NCI-H2081 (cell line): ENCODE measurements around the gene PCDHGA1.

Source experiments
- DNase-seq, 2 experiments: peaks; one replicate each; lab custom pipeline; 2025; lab: John Stamatoyannopoulos, UW

The PCDHGA1 gene

DNA sequence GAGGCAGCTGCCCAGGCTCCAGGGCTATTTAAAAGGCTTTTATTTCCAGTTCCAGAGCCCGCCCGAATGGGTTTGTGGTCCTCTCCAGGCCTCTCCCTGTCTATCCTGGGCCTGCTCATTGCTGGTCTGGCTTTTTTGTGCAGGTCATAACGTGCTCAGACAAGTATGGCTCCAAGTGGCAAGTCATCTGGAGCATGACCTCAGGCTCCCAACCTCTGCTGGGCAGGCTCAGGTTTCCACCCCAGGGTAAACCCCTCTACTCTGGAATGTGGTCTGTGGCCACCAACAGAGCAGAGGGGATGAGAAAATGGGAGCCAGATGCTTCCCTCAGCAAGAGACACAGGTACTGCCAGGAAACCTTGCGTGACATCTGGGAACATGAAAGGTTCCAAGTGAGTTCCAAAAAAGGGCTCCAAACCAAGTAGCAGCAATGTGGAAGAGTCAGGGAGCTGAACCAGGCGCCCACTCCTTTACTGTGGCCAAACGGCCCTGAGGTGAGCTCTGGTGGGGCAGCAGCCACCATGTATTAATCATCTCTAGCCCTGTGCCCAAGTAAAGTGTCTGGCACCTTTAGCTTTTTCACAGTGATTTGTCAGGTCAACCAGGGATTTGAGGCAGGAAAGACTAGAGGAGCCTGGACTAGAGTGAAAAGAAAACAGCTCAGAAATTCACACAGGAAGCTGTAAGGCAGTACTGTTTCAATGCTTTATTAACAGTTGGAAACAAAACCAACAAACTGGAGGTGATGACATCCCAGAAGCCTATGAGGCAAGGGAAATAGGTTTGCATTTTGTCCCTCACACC, 184.2 kb downstream of the PCDHGA1 start:
- DNase-seq: no peak

DNA sequence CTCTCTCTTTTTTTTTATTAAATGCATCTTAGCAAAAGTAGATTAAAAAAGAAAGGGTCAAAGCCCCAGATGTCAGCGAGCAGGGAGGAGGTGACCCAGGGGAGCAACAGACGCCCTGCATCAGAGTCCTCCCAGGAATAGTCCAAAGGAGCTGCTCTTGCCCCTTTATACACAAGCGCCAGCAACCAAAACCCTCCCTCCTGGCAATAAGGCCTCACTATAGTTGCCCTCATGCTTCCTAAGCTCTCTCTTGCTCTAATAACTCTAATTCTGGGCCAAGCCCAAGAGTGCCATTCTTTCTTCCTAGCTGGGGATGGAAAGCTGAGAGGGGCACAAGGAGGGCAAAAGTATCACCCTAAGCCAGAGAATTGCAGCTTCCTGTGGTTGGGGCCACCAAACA, 184.8 kb downstream of the PCDHGA1 start:
- no peak for DNase-seq

DNA sequence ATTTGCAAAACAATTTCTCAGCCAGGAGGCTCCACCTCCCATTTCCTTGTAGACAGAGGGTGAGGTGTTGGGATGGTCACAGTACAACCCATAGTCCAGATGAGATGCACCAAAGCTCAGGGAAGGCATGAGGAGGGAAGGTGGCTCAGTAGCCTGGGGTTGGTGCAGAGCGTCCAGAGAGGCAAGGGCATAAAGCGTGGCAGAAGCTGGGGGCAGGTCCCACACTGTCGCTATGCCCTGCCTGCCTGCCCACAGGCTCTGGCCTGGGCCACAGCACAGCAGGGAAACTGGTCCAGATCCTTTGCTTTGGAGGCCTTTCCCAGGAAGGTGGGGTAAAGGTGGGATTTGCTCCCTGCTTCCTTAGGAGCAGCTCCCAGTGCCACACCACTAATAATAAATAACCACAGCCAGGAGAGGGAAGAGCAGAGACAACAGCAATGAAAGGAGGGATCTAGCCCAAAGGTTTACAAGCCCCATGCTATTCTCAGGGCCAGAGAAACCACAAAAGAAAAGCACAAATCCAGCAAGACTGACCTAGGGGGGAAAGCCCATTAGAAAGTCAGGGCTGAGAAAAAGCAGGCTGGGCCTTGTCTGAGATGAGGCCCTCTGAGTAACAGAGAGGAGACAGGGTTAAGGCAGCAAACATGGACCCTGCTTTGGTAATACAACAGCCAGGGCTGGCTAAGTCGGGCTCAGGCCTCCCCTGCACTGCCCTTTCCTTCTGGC, 185.8 kb downstream of the PCDHGA1 start:
- no peak for DNase-seq

DNA sequence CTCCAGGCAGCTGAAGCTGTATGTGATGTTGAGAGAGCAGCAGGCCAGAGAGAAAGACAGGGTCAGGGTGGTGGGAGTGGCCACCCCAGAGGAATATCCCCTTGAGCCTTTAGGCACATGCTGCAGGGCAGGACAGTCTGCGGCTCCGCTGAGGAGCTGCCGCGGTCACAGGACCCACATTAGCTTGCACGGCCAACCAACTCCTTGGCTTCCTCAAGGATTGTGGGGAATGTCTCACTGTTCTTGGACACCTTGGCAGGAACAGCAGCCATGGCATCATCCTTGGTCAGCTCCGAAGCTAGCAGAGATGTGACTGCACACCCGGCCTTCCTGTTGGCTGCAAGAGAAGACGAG, 186.3 kb downstream of the PCDHGA1 start:
- no peak for DNase-seq

DNA sequence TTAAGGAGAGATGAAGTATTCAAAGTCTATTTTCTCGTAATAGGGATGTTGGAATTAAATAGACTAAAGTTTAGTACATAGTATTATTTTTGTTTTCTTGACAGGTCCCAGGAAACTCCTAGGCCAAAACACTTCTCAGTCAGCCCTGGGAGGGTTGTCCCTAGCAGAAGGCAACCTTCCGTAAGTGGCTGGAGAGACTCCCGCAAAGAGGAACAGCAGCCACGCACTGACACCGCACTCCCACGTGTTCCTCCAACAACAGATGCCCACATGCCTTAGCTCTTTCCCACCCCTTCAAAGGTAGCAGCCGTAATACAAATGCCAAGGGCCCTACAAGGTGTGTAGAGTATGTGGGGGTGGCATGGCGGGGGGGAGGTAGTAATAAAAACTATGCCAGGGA, 187.0 kb downstream of the PCDHGA1 start:
- no peak for DNase-seq

DNA sequence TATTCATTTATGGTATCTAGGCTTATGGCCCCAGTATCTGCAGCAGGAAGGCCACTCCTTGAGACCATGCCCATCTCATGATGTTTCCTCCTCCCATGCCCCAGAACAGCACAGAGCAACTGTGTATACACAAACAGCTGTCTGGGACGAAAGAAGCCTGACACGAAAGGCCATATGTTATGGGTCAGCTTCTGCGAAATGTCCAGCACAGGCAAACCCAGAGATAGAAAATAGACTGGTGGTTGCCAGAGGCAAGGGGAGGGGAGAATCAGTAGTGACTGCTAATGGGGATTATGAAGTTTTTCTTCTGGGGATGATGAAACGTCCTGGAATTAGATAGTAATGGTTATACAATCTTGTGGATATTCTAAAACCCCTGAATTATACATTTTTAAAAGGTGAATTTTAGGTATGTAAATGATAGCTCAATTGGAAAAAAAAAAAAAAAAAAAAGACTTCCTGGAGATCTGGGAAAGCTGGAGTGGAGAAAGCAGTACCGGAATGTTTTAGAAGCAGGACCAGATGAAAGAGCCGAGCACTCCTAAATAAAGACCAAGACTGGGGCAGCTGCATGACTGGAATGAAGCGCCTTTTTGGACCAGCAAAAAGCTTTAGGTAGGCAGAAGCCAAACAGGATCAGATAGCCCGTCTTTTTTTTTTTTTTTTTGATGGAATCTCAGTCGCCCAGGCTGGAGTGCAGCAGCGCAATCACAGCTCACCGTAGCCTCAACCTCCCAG, 187.7 kb downstream of the PCDHGA1 start:
- DNase-seq: no peak

DNA sequence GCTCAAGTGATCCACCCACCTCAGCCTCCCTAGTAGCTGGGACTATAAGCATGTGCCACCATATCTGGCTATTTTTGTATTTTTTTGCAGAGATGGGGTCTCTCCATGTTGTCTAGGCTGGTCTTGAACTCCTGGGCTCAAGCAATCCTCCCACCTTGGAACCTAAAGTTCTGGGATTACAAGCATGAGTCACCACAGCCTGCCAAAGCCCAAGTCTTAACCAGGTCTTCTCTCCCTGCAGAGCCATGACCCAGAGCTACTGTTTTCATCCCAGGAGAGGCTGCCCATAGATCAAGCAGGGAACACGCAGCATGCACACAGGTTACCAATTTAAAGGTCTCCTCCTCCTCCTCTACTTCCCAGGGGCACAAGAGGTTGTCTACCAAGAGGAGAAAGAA, 188.3 kb downstream of the PCDHGA1 start:
- DNase-seq: no peak

DNA sequence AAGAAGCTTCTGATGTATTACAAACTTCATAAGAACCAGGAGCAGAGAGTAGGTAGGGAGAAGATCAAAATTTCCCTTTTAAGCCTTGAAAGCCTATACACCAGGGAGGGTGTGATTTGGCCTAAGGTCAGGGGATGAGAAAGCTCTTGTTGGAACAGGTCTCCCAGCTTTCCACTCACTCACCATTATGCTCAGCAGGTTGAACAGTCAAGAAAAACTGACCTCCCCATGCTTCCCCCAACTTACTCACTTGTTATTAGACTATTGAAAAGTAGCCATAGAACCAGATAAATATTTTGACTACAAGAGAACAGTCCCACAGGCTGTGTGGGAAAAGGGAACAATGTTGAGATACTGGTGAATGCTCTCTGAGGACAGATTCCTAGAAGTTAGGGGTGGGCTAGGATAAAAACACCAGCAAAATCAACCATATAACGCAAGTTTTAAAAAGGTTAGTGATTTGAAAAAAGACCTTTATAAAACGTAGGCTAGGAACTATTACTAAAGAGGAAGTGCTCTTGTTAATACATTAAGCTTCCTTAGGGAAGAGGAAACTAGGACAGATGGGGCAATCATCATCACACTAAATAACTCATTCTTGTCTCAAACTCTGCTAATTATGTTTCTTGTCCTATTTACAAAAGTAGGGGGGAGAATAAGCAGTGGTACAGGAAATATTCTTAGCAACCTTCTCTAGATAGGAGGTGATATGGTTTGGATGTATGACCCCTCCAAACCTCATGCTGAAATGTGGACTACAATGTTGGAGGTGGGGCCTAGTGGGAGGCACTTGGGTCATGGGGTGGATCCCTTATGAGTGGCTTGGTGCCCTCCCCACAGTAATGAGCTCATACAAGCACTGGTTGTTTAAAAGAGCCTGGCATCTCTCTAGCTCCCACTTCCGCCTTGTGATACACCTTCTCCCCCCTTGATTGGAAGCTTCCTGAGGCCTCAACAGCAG, 189.6 kb downstream of the PCDHGA1 start:
- no peak for DNase-seq

DNA sequence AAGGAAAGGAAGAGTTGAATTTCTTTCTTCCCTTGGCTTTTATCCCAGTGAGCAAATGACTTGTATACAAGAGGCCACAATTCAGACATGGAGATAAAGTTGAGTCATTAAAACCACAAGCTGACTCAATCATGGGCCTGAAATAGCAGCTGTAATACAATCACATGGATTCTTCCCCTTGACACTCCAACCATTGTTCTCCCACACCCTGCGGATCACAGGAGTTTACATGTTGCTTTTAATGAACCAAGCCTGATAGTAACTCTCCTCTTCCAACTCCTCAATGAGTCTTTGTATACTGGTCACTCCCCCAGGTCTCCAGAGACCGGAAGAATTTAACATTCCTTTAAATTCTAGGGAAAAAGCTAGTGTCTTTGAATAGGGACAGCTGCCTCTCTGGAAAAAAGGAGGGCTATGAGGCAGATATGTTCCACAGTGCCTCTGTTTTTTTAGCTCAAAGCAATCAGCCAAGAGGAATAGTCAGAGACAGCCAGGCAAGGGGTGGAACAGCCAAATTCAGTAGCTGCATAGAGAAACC, 191.0 kb downstream of the PCDHGA1 start:
- DNase-seq: peak; percentile 0 to 1

DNA sequence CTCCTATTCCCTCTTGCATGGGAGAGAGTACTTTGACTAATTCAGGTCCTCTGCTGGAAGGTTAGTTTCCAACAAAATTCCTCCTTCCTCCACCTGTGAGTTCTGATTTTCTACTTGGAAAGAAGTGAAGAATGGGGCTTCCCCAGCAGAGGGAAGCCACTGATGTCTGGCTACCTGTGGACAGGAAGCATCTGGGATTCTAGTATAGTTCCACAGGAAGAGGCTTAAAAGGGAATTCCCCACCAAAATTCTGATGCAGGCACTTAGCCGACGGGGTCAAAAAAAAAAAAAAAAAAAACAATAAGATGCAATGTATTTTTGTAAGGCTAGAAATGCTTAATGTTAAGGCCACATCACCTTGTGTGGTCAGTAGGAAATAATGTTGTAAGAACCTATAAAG, 192.0 kb downstream of the PCDHGA1 start:
- no peak for DNase-seq

DNA sequence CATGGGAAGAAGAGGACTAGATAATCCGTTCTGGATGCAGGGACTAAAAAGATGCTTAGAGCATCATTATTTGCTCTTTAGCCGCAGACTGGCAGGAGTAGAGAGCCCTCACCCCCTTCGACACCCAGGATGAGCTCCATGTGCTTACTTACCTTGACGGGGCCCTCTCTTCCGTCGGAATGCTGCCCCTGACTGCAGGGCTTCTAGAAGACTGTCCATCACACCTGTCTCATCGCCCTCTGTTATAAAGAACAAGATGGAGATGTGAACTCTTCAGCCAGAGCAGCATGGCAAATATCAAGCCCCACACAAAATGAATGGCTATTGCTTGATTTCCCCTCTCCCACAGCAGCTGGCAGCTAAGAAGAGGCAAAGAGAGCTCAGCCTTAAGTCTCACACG, 193.7 kb downstream of the PCDHGA1 start:
- DNase-seq: no peak

DNA sequence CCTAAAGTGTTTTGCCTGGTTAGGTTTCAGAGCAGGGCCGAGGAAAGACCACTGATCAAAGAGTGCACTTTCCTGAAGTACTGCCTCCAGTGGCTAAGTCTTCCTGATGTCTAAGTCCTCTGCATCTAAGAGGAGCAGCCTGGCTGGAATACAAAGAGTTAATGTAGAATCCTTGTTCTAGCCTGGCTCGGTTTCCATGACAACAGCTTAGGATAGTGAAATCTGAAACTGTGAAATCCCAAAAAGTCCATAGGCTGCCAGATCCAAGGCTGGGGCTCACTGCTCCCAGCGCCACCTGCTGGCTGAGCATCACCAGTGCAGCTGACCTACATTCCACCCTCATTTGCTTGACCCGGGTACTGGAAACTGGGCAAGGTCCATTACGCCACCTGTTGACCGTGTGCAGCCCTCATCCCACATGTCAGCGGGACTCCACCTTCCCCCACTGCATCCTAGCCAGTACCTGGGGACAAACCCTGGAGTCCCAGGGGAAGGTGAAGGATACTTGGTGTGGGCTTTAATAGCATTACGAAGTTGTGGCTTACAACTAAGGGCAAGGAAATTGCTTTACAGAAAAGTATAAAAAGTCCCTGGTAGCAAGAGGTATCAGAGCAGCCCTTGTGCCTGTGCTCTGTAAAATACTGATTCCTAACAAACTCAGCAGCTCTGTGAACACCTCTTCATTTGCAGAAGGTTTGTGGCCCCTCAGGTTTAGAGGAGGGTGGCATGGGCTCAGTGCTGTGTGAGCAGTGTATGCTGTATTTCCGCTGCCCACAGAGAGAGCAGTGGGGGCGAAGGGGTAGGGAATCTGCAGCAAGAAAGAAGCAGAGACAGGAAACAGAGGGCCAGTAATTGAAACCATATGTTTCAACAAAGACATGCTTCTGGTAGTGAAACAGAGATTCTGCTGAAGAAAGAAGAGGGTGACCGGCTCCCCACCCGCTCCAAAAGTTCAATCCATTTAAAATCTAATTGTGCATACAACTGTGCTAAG, 194.6 kb downstream of the PCDHGA1 start:
- peak; percentile 71 to 73 for DNase-seq

DNA sequence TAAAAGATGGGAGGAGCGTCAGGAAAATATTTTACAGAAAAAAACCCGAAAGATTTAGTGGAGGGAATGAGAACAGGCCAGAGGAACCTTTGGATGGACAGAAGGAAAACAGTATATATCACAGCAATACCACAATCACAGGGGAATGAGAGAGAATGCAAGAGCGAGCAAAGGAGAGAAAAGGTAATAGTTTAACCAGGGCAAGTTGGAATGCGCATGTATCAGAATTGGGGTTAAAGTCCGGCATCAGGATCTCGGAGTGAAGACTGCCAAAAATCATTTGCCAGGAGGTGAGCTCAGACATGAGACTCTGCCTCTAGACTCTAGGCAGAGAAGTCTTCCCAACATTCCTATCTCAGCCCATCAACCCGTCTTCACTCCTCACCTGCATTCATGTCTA, 195.3 kb downstream of the PCDHGA1 start:
- no peak for DNase-seq

DNA sequence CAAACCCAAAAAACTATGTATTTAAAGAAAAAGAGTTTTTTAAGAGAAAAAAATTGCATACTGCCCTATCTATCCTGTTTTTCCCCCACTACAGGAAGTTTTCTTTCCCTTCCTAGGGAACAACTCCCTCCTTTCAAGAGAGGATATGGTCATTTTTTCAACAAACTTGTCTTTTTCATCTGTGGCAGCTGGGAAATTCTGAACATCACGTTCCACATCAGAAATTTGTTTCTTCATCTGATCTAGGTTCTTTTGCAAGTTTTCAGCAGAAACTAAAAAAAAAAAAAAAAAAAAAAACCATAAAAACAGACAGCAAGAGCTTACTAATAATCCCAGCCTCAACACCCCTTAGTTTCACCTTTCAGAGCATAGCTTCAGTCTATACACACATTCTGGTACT, 197.1 kb downstream of the PCDHGA1 start:
- no peak for DNase-seq

DNA sequence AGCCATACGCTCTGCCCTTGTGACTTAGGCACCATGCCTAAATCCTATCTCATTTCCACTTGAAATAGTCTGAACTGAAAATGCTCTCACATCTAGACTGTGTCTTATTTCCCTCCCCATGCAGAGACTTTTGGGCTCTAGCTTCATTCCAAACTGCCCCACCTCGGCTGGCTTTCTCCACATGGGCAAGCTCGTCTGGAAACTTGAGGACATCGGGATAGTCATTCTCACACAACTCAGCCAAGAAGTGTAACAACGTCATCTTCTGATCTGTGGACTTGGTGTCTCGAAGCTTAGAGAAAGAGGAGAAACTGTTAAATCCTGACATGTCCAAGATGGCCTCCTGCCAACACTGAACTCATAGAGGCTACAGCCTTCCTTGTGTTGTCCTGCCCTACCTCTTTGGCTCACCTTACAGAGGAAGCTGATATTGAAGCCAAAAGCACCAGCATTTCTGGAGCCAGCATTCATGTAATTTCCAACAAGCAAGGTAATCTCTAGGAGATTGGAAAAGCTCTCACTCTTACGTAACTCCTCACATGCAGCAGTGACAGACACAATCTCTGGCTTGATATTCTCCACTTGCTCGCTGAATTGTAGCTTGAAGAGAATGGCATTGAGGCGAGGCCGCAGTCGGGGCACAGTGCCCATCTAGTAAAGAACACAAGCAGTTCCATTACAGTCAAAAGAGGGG, 198.1 kb downstream of the PCDHGA1 start:
- no peak for DNase-seq

DNA sequence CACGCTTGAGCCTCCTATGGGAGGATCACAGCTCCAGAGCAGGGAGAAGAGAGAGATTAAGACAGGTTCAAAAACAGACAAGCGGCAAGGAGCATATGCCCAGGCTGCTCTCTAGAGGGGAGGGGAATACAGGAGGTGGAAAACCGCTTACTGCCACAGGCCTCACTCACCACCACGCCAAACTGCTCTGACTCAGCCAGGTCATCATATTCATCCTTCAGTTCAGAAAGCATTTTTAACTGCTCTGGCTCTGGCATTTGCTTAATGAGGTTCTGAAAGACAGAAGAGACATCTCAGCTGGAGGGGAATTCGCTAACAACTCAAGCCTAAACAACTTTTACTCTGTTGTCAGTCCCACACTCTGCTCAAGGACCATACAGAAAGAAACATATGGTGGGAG, 198.7 kb downstream of the PCDHGA1 start:
- no peak for DNase-seq

DNA sequence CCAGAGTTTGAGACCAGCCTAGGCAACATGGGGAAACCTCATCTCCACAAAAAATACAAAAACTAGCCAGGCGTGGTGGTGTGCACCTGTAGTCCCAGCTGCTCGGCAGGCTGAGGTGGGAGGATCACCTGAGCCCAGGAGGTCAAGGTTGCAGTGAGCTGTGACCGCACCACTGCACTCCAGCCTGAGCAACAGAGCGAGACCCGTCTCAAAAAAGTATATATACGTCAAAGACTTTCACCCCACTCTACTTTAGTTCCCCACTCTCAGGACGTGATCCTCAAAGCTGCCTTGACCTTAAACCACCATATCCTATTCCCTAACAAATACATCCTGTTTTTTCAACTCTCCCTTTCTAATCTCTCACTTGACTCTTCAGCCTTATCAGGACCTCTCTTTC, 199.6 kb downstream of the PCDHGA1 start:
- DNase-seq: no peak

DNA sequence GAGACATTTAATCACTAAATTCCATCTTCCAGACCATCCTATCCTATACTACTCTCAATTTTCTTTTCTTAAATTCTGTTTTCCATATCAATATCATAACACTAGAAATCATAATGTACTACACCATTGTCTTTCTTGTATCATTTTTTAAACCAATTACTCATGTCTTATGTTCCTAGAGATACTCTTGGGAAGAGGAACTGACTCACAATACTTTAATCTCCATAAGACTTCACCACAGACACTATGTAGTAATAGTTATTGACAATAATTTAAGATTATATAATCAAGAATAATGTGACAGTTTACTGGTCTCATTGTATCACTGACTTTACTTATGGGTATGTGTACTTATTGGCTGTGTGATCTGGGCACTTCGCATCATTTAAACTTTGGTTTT, 202.4 kb downstream of the PCDHGA1 start:
- no peak for DNase-seq

DNA sequence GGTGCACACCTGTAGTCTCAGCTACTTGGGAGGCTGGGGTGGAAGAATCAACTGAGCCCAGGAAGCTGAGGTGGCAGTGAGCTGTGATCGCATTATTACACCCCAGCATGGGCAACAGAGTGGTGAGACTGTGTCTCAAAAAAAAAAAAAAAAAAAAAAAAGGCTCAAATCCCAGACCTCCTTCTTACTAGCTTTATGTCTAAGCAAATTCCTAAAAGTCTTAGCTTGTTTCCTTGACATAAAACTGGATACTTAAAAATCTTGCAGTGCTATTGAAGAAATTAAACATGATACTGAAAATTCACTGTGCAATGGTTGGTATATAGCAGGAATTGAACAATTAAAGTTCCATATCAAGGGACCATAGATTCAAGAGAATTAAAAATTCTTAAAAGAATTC, 203.6 kb downstream of the PCDHGA1 start:
- DNase-seq: no peak
